Type B pancreatic cell (in vitro differentiated cells): ENCODE results near the gene TSPAN15. TPM values are rescaled to one million over a fixed set of nuclear protein-coding genes. Genes with fewer than 3 reads are reported as not detected.

ENCODE experiments used
- DNase-seq: peaks from one replicate; pipeline ENCODE4 v3.0.0; 2021; ENCODE audit warnings: mixed read lengths; ENCODE audit not compliant: unreplicated experiment; ENCODE audit errors: extremely low spot score
- H3K27ac Mint-ChIP-seq: 2 replicates; pipeline ENCODE4 v1.8.0; 2021; ENCODE audit warnings: mild to moderate bottlenecking, mixed read lengths
- H3K27me3 Mint-ChIP-seq: 2 replicates; pipeline ENCODE4 v1.8.0; 2021; ENCODE audit warnings: mixed read lengths
- H3K36me3 Mint-ChIP-seq: 2 replicates; pipeline ENCODE4 v1.8.0; 2021; ENCODE audit warnings: mixed read lengths
- H3K4me1 Mint-ChIP-seq: one replicate; pipeline ENCODE4 v1.8.0; 2021; ENCODE audit warnings: mixed read lengths; ENCODE audit not compliant: unreplicated experiment
- H3K4me3 Mint-ChIP-seq: 2 replicates; pipeline ENCODE4 v1.8.0; 2021; ENCODE audit warnings: mild to moderate bottlenecking, mixed read lengths
- H3K9me3 Mint-ChIP-seq: 2 replicates; pipeline ENCODE4 v1.8.0; 2021; ENCODE audit warnings: mixed read lengths
- total RNA-seq: library from RNA; stranded (reverse); gene quantifications from 2 replicates; pipeline ENCODE4 v1.2.1, GENCODE V29; 2021; ENCODE audit warnings: low replicate concordance
- TF ChIP-seq, protein P1 (sequence below): fragments of 200-600 bp; sonication (generic); conservative IDR thresholded peaks from 2 replicates; pipeline ENCODE4 v1.5.0; 2021; ENCODE audit warnings: antibody characterized with exemption, mild to moderate bottlenecking

TSPAN15 gene
- total RNA-seq, 1 donor from 2014 or later, result 19.7 TPM

- peaks cover 4% of the 10 kb centered on the region for H3K9me3 Mint-ChIP-seq
- peaks cover 7% of the 10 kb centered on the region for H3K27me3 Mint-ChIP-seq
- TF ChIP-seq, protein P1, sequence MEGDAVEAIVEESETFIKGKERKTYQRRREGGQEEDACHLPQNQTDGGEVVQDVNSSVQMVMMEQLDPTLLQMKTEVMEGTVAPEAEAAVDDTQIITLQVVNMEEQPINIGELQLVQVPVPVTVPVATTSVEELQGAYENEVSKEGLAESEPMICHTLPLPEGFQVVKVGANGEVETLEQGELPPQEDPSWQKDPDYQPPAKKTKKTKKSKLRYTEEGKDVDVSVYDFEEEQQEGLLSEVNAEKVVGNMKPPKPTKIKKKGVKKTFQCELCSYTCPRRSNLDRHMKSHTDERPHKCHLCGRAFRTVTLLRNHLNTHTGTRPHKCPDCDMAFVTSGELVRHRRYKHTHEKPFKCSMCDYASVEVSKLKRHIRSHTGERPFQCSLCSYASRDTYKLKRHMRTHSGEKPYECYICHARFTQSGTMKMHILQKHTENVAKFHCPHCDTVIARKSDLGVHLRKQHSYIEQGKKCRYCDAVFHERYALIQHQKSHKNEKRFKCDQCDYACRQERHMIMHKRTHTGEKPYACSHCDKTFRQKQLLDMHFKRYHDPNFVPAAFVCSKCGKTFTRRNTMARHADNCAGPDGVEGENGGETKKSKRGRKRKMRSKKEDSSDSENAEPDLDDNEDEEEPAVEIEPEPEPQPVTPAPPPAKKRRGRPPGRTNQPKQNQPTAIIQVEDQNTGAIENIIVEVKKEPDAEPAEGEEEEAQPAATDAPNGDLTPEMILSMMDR, result no peak
- no peak for DNase-seq
- H3K27ac Mint-ChIP-seq, result no peak overlapping the region
- H3K4me3 Mint-ChIP-seq, result no peak overlapping the region
- peaks cover 10% of the 10 kb centered on the region for H3K4me1 Mint-ChIP-seq
- no peaks in the 10 kb centered on the region for H3K36me3 Mint-ChIP-seq
Observed at GRCh38 chr10:69425041-69425440, 26.2 kb upstream of the TSPAN15 start.

DNA sequence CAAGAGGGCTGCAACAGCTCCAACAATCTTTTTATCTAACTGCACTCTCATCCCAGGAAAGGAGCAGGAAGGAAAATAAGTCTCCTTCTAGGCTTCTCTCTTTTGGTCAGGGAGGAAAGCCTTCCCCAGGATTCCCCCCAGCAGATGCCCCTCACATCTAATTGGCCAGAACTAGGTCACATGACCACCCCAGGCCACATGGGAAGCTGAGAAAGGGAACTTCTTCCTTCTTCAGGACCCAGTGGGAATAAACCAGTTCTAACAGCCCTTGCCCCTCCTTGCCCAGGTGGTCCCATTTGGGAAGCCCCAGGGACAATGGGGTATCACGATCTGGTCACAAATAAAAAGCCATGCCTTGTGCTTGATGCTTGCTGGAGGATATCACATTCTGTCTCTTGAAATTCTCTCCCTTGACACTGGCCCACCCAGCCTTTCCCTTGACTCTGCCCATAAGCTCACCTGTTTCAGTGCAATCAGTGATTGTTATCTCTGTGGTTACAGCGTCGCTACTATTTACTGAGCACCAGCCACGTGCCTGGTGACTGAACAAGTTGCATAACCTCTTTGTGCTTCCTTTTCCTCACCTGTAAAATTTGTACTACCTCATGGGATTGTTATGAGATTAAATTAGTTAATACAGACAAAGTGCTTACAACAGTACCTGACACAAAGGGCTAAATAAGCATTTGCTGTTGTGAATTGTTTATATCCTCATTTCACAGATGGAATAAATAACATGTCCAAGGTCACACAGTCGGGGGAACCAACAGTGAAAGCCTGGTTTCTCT, 25.6 kb upstream of the TSPAN15 start:
- no peaks in the 10 kb centered on the region for H3K36me3 Mint-ChIP-seq

DNA sequence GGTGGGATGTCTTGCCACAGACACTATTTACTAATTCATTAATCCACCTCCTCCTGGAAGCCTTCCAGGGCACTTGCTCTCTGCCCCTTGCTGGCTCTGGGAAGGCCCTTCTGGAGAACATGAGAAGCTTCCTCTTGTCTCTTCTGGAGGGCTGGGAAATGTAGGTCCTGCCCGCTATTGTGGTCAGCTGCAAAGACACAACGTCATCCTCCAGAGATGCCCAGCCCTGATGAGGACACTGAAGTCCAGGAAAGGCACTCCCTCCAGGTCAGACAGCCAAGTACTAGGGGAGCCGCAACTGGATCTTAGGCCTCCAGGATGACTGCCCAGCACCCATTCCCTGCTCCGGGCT, 24.9 kb upstream of the TSPAN15 start:
- H3K36me3 Mint-ChIP-seq, result no peaks in the 10 kb centered on the region
- no peak overlapping the region for H3K4me3 Mint-ChIP-seq
- peaks cover 4% of the 10 kb centered on the region for H3K9me3 Mint-ChIP-seq
- TF ChIP-seq, protein P1, result no peak
- H3K27ac Mint-ChIP-seq, result peak overlapping the region; percentile 89
- DNase-seq, result no peak
- peaks cover 10% of the 10 kb centered on the region for H3K4me1 Mint-ChIP-seq
- peaks cover 7% of the 10 kb centered on the region for H3K27me3 Mint-ChIP-seq

More for the DNA sequence above, 25.6 kb upstream of the TSPAN15 start:
- Mint-ChIP-seq H3K4me3 (peak overlapping the region; percentile 32), H3K27ac (peak overlapping the region; percentile 89), H3K9me3 (peaks cover 4% of the 10 kb centered on the region), H3K4me1 (peaks cover 10% of the 10 kb centered on the region), H3K27me3 (peaks cover 7% of the 10 kb centered on the region)
- TF ChIP-seq, protein P1, result no peak
- DNase-seq, result no peak

DNA sequence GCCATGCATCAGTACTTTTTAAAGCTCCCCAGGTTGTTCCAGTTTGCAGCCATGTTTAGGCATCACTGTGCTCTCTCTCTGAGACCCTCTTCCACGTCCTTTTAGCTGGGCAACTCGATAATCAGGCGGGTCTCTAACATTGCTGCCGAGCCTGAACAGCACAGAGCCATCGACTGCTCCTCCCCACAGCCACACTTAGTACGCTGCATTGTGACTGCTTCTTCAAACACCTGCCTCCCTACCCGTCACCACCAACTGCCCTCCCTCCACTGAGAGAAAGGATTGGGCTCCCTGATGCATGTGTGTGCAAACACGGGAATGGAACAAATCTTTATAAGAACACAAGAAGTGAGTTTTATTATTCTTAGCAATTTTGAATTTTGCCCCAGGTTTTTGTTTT, 23.1 kb upstream of the TSPAN15 start:
- Mint-ChIP-seq H3K4me1 (peaks cover 6% of the 10 kb centered on the region), H3K27ac (no peak overlapping the region), H3K9me3 (peaks cover 4% of the 10 kb centered on the region), H3K27me3 (peaks cover 3% of the 10 kb centered on the region), H3K4me3 (no peak overlapping the region), H3K36me3 (no peaks in the 10 kb centered on the region)
- TF ChIP-seq, protein P1, result no peak
- no peak for DNase-seq

DNA sequence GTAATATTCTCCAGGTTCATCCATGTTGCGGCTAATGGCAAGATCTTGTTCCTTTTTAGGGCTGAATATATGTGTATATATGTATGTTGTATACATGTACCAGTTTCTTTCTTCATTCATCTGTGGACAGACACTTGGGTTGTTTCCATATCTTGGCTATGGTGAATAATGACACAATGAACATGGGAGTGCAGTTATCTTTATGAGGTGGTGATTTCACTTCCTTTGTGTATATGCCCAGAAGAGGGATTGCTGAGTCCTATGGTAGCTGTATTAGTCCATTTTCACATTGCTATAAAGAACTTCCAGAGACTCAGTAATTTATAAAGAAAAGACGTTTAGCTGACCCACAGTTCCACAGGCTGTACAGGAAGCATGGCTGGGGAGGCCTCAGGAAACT, 17.1 kb upstream of the TSPAN15 start:
- Mint-ChIP-seq H3K4me1 (peaks cover 21% of the 10 kb centered on the region), H3K4me3 (no peak overlapping the region), H3K9me3 (no peaks in the 10 kb centered on the region), H3K36me3 (no peaks in the 10 kb centered on the region), H3K27me3 (no peaks in the 10 kb centered on the region), H3K27ac (no peak overlapping the region)
- DNase-seq, result no peak
- TF ChIP-seq, protein P1, result no peak
